ENCODE results near the gene KRT78. TPM values are rescaled to one million over a fixed set of nuclear protein-coding genes. Genes with fewer than 3 reads are reported as not detected.

KRT78 gene
- total RNA-seq, 1 donor from 2014 or later: not detected

DNA sequence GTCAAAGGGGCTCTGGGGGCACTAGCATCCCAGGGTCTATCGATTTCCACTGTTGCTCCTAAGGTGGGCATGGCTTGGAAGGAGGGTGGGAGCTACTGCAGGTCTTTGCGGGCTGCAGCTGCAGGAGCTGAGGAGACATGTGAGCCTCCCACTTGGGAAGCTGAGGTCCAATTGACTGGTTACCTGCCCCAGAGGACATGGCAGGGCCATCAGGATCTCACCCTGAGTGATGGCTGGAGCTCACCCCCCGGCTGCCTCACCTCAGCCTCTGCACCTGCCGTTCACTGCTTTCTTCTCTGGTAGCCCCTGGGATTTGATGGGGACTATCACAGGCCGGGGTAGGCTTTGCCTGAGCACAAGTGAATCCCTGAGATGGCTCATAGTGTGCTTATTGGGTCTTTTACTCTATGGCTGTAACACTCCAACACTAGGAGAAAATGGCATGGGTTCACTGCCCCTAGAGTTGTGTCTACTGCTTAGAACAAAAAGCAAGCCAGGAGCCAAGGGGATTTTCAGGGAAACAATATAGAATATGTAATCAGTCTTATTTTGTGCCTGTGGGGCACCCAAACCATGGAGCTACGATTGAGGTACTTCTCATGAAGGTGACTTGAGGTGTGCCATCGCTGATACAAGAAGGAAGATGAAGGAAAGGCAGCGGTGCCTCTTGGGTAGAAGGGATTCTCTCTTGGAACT is 31.6 kb downstream of the KRT78 start:
- DNase-seq (ENCODE audit: low spot score): no peak
- intact Hi-C loops (cut with DNase I): no loop called here

DNA sequence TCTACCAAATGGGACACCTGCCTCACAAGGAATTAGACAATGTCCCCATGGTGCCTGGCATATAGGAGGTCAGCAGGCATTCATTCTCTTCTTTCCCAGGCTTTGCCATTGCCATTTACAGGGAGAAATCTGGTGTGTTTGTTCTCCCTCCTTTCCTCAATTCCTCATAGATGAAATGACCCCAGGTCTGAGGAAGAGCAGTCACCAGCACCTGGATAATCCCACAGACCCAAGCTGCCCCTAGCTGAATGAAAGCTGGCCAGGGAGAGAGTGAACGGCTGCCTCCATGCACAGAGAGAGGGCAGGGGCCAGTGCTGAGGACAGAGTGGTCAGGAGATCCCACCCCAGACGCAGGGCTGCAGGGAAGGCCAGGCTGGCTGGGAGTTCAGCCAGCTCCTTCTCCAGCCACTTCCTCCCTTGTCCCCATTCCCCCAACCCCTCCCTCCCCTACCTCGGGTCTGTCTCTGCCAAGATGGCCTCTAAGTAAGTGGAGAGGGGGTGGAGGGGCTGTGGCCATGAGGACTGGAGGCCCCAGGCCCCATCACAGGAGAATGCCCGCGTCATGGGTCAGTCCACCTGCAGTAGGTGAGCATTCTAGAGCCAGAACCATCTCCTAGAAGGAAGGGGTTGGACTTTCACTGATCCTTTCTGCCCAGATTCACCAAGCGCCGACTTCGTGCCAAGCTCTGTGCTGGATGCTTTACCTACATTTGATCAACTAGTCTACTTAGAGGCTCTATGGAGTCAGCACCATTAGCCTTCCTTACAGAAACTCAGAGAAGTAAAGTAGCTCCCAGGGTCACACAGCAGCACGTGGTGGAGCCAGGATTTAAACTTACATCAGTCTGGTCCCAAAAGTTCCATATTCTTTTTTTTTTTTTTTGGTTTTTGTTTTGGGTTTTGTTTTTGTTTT is 32.9 kb downstream of the KRT78 start:
- DNase-seq (ENCODE audit: low spot score): no peak
- intact Hi-C loops (cut with DNase I): no loop called here

DNA sequence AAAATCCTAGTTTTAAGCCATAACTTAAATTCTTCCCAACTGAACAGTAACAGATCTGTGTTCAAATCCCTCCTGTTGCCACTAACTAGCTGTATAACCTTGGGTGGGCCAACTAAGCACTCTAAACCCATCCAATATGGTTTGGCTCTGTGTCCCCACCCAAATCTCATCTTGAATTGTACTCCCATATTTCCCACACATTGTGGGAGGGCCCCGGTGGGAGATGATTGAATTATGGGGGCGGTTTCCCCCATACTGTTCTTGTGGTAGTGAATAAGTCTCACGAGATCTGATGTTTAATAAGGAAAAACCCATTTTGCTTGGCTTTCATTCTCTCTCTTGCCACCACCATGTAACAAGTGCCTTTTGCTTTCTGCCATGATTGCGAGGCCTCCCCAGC is 33.6 kb downstream of the KRT78 start:
- no peak for DNase-seq (ENCODE audit: low spot score)
- intact Hi-C loops (cut with DNase I): no loop called here

DNA sequence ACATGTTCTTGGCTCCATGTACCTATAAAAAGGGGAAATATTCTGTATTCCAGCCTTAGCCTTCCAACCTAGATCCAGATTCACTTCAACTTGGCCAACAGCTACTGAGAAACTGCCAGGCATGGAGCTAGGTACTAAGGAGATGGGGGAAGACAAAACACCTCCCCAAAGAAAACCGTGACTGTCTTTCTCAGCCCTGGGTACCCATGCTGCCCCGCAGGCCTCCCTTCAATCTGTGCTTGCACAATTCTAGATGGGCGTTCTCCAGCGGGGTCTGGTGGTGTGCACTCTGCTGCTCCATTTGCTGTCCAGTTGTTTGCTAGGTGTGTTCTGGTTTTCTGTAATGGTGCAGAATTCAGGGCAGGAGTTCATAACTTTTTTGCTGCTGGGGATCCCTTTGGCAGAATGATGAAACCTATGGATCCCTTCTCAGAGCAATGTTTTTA is 34.1 kb downstream of the KRT78 start:
- DNase-seq (ENCODE audit: low spot score): no peak
- intact Hi-C loops (cut with DNase I): no loop called here

DNA sequence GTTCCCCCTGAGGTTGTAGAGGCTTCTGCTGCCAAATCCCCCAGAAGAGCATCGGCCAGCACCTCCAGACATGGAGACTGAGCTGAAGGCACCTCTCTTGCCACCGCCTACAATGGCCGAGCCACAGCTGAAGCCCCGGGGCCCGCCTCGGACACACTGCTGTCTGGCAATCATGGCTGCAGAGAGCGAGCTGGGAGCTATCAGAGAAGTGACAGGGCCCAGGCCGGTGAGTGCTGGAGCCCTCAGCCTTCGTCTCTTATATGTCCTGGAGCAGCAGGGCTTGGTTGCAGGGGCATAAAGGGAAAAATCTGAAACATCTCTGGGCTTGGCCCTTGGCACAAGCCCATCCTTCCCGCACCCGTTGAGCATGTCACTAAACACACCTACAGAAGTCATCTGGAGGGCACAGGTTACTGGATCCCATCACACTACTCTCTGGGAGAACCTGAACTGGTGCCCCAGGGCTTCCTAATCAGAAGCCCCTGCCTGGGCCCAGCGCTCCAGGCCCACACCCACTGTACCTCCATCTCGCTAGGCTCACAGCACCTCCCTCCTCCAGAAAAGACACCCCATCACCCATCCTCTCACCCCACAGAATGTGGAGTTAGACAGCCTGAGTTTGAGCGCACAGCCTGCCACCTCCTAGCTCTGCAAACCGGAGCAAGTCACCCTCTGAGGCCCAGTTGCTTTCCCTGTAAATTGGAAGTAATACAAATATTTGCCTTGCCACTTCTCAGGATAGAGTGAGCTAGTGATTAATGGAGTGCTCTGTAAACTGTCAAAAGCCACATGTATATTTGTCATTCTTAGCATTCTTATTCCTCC is 34.7 kb downstream of the KRT78 start, which contains the start of gene KRT4:
KRT4 (minus strand) TSS at position 232 of the 825 bp plus-strand sequence; CDS start at position 174, 58 bp downstream.
- no peak for DNase-seq (ENCODE audit: low spot score)
- intact Hi-C loops (cut with DNase I): no loop called here

DNA sequence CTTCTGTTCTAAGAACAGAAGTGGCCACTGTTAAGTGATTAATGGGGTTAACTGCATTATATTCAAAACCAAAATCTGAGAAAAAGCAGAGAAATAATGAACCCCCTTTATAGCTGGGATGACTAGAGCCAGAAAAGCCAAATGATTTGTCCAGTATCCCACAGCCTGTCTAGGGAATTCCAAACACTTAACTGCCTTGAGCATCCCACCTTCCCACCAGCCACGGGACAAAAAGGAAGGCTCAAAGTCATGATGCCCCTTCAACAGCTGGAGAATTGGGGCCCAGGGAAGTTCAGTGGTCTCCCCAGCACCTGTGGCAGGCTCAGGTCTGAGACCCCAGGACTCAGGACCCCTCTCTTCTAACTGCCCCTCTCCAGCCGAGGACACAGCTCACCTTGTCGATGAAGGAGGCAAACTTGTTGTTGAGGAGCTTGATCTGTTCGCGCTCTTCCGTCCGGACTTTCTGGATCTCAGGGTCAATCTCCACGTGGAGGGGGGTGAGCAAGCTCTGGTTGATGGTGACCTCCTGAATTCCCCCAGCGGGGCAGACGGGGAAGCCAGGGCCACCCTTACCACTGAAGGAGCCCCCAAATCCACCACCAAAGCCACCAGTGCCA is 35.5 kb downstream of the KRT78 start:
- DNase-seq (ENCODE audit: low spot score): no peak
- intact Hi-C loops (cut with DNase I): no loop called here

DNA sequence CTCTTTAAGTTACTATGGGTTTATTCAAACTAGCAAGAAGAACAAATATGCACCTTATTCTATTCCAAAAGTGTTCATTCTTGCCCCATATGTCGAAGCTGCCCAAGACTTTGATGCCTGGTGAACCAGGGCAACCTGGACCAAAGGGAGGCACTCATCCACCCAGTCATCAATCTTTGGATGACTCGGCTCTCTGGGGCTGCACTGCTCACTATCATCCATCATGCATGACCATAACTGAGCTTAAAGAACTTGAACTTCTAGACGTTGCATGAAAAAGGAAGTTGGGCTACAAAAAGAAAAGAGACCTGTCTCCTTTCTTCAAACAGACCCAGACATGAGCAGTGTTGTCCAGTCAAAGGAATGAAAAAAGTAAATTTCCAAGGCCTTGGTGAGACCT is 36.0 kb downstream of the KRT78 start:
- DNase-seq (ENCODE audit: low spot score): no peak
- intact Hi-C loops (cut with DNase I): no loop called here

DNA sequence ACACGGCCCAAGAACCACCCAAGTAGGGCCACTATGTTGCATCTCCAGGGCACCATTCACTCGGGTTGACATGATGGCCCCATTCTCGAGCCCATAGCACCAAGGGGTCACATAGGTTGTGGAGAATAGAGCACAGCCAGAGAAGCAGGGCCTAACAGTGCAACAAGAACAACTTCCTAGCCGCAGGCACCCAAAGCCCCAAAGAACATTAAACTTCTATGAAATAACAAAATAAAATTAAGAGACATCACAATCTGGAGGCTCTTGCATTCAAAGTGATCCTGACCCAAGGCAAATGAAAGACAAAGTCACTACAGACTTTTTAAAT is 36.8 kb downstream of the KRT78 start:
- intact Hi-C loops (cut with DNase I): no loop called here
- DNase-seq (ENCODE audit: low spot score): no peak

DNA sequence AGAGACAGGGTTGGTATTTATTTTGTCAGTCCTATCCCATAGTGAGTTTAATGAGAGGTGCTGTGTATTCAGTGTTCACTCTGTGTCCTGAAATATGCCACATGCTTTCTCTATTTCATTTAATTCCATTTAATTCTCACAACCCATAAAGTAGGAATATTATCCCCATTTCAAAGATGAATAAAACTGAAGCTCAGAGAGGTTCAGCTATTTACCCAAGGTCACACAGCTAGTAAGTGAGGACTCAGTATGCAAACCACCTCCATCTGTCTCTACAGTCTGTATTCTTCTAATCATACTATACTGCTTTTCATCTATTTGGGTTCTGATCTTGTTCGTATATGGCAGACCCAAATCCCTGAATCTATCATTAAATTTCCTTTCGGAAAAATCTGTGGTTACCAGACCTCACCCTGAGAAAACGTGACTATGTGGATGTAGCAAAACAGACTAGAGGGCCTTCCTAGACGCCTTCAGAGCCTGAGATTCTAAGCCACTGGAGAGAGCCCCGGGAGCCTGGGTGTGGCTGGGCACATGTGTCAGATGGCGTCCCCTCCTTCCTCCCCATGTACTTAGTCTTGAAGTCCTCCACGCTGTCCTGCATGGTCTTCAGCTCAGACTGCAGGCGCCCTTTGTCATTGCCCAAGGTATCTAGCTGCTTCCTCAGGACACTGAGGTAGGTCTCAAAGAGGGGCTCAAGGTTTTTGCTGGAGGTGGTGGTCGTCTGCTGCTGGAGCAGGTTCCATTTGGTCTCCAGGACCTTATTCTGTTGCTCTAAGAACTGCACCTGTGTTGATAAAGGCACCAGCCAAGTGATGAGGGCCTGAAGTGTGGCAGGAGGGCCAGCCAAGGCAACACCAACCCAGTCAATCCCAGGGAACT is 37.4 kb downstream of the KRT78 start:
- no peak for DNase-seq (ENCODE audit: low spot score)
- intact Hi-C loops (cut with DNase I): no loop called here

DNA sequence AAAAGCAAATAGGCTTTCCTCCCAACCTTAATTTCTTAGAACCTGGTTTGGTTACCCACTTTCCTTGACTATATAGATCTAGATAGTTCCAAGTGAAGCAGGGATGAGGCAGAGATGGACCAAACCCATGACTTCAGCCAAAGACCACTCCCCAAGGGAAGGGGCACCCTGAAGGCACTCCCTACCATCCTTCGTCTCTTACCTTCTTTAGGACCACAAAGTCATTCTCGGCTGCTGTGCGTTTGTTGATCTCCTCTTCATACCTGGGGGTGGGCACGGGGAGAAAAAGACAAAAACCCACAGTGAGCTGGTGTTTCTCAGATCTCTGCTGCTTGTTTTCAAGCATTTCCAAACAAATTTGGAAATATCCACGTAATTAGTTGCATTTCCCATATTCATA is 38.2 kb downstream of the KRT78 start:
- no peak for DNase-seq (ENCODE audit: low spot score)
- intact Hi-C loops (cut with DNase I): no loop called here

DNA sequence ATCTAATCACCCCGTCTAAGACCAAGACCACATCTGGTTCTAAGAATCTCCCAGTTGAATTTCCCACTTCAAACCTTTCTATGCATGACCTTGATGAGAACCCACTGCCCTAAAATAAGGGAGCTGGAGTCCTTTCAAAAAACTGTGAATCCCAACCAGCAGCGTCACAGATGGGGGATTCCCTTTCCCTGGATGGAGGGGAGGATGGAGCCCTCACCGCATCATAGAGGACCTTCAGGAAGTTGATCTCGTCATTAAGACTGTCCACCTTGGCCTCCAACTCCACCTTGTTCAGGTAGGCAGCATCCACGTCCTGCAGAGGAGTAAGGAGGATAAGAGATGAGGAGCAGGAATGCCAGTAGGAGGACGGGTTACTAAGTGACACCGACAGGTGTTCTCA is 39.6 kb downstream of the KRT78 start:
- intact Hi-C loops (cut with DNase I): no loop called here
- no peak for DNase-seq (ENCODE audit: low spot score)

DNA sequence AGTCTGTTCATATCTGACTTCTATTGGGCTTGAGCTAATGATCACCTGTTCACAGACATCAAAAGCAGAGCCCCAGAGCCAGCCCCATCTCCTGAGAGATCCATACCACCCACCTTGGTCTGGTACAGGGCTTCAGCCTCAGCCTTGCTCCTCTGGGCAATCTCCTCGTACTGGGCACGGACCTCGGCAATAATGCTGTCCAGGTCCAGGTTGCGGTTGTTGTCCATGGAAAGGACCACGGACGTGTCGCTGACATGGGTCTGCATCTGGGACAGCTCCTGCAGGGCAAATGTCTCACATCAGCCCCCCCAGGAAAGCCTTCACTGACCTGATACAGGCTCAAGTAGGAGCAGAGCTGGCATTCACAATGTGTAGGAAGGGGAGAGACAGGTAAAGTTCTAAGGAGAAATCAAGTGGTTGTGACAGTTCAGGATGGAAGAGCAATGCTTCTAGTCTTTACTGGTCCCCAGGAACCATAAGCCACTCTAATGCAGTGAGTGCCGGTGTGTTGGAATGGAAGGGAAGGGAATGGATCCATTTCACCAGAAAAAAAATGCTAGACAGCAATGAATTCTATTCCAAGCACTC is 40.1 kb downstream of the KRT78 start:
- intact Hi-C loops (cut with DNase I): no loop called here
- no peak for DNase-seq (ENCODE audit: low spot score)

DNA sequence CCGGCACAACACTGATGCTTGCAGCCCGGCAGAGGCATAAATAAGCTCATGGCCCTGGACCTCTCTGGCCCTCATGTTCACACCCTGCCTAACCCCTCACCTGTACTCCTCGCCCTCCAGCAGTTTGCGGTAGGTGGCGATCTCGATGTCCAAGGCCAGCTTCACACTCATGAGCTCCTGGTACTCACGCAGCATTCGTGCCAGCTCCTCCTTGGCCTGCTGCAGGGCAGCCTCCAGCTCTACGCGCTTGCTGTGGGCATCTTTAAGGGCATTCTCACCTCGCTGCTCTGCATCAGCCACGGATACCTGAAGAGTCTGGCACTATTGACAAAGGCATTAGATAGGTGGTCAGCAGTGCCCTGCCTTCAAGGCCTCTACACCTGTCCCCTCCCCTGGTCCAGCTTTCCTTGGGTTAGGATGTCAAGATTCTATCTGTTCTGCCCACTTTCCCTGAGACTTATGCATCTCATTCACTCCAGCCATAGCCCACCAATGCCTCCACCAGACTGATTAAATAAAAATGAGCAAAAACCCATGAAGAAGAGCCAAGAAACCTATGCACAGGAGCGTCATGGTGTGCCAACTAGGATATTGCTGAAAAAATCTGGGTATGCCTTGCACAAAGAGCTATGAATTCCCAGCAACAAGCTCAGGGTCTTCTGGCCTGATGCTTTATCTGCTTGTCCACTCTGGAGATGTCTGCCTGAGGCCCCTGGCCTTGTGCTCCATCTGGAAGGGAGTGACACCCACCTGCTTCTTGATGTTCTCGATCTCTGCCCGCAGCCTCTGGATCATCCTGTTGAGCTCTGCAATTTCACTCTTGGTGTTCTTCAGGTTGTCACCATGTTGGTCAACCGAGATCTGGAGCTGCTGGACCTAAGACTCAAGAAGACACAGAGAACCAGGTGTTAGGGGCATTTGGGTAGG is 41.0 kb downstream of the KRT78 start:
- intact Hi-C loops (cut with DNase I): no loop called here
- no peak for DNase-seq (ENCODE audit: low spot score)

DNA sequence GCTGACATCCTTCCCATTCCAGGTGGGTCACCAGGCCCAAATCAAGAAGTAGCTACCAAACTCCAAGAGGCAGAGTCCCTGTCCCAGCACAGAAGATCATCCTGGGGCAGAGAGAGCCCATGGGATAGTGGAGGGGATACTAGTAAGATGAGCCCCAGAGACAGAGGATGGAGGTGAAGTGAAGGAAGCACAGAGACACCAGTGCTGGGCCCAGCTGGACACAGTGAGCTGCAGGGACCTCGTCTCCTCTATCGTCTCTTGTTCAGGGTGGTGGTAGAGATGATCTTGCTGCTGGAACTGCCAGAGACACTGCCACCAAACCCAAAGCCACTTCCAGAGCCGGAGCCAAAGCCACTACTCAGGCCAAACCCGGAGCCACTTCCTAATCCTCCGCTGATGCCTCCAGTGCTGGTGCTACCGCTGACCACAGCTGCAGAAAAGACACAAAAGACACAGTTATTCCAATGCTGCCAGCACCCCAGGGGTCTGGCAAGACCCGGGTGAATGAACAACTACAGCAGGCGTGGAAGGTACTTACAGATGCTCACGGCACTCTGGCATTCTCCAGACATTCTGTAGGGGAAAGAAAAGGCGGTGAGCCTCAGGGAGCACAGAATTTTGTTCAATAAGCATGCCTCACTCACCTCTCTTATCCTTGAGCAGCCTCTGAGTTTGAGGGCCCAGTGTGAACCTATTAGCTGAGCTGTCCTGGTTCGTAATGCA is 41.8 kb downstream of the KRT78 start:
- no peak for DNase-seq (ENCODE audit: low spot score)
- intact Hi-C loops (cut with DNase I): no loop called here

DNA sequence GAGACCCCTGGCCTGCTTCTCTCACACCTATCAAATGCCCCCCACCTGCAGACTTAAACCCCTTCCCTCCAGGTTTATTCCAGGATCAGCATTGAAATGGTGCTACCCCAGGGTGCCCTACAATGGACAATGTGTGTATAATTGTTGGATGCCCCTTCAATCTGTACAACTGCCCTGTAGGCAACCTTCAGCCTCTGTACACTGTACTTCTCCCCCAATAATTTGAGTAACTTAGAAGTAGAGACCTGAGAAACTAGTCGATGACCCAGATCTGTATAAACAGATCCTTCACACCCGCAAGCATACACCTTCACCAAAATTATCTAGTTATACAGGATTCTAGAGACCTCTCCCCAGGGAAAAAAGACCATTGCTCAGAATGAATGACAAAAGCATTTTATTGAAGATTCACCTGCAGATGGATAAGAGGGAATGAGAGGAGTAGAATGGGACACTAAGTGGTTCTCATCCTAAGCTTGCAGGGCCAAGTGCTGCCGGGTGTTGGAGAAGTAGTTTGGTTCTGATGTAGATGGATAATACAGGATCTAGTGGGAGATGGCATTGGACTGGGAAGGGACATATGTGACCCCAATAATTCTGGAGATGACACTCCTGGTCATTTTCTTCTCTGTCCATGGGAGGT is 42.5 kb downstream of the KRT78 start:
- intact Hi-C loops (cut with DNase I): no loop called here
- DNase-seq (ENCODE audit: low spot score): no peak

DNA sequence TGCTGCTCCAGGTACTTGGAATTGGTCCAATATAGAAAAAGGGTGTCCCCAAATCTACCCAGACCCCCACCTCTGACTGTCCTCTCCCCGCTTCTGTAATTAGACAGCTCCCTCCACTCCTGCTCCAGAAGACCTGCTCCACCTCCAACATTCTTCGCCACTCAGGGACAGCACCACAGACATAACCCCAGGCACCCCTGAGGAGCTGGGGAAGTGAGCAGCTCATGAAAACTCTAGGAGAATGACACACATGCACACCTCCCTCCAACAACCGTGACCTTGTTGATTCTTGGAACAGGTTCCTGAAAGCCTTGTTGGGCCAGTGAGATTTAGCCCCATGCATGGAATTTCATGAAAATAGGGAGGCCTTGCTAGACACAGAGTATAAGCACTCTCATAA is 43.1 kb downstream of the KRT78 start:
- intact Hi-C loops (cut with DNase I): no loop called here
- DNase-seq (ENCODE audit: low spot score): no peak

All from cardiac septum (tissue), 1 donor.